ENCODE results near the gene TECR.

GRCh38 chr19:14542711-14543328, 13.4 kb downstream of the TECR start:
- TF ChIP-seq, protein P1, sequence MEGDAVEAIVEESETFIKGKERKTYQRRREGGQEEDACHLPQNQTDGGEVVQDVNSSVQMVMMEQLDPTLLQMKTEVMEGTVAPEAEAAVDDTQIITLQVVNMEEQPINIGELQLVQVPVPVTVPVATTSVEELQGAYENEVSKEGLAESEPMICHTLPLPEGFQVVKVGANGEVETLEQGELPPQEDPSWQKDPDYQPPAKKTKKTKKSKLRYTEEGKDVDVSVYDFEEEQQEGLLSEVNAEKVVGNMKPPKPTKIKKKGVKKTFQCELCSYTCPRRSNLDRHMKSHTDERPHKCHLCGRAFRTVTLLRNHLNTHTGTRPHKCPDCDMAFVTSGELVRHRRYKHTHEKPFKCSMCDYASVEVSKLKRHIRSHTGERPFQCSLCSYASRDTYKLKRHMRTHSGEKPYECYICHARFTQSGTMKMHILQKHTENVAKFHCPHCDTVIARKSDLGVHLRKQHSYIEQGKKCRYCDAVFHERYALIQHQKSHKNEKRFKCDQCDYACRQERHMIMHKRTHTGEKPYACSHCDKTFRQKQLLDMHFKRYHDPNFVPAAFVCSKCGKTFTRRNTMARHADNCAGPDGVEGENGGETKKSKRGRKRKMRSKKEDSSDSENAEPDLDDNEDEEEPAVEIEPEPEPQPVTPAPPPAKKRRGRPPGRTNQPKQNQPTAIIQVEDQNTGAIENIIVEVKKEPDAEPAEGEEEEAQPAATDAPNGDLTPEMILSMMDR (IDR thresholded peaks at IDR 0.05; ENCODE audit: low read length), result no peak
- TF ChIP-seq EZH2 (optimal IDR thresholded peaks at IDR 0.05; ENCODE audit: low read depth, low read length), result no peak
- TF ChIP-seq EZH2phosphoT487 (IDR thresholded peaks at IDR 0.05; ENCODE audit: low read length), result no peak

All from MM.1S (cell line).